ENCODE results near the gene CWF19L1.

Gene CWF19L1

GRCh38 chr10:100248820-100249219 is 18.6 kb downstream of the CWF19L1 start:
- no peak for FAIRE-seq

- FAIRE-seq: no peak
Measured at GRCh38 chr10:100245484-100246220, 21.8 kb downstream of the CWF19L1 start.

GRCh38 chr10:100239851-100240250 is 27.6 kb downstream of the CWF19L1 start:
- no peak for FAIRE-seq

- no peak for FAIRE-seq
Measured at GRCh38 chr10:100238429-100238828, 29.0 kb downstream of the CWF19L1 start.

DNA sequence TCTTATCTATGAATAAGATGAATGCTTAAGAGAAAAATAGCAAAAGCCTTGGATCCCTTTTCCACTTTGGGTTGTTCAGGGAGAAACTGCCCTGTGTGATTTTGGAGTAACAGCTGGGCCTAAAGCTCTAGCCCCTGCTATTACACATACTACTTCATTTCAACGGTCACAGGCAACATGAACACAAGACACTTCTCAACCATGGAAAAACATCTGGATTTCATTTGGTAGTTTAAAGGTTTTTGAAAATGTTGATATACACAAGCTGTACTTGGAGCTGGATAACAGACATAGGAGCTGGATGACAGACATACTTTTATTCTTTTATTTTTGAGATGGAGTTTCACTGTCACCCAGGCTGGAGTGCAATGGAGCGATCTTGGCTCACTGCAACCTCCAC is 35.3 kb downstream of the CWF19L1 start:
- no peak for FAIRE-seq

DNA sequence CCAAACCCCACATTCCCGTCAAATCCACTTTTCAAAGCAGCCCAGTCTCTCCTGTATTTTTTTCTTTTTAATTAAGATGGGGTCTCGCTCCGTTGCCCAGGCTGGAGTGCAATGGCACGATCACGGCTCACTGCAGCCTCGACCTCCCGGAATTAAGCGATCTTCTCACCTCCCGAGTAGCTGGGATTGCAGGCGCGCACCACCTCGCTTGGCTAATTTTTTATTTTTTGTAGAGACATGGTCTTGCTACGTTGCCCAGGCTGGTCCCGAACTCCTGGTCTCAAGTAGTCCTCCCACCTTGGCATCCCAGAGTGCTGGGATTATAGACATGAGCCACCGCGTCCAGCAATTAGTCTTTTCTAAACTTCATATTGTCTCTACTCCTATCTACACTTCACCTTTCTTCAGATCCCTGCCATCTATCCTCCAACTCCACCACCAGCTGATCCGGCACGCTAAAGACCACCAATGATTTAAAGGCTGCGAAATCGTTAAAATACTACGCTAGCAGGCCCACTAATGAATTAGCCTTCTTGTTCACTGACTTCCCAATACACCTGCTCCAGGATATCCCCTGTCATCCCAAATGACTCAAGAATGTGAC is 37.5 kb downstream of the CWF19L1 start:
- no peak for FAIRE-seq

DNA sequence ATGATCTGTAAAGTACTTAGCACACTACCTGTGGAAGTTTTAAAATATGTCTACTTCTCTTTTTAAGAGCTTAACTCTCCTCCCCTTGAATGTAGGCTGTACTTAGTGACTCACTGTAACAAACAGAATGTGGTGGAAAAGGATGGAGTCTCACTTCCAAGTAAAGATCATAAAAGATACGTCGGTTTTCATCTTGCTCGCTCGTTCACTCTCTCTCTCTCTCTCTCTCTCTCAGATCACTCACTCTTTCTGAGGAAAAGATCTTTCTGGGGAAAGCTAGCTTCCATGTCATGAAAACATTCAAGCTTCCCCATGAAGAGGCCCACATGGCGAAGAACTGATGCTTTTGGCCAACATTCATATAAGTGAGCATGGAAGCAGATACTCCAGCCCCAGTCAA is 43.6 kb downstream of the CWF19L1 start:
- FAIRE-seq: no peak

DNA sequence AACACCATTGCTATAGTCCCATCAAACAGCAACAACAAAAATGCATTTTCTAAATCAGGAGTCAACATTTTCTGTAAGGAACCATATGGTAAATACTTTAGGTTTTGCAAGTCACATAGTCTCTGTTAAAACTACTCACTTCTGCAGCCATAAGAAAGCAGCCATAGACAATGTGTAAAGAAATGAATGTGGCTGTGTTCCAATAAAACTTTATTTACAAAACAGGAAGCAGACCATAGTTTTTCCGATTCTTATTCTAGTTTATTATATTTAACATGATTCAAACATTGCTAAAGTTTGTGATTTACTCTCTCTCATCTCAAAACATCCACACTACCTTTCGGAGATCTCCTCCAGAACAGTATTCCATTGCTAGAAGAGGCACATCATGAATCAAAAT is 44.9 kb downstream of the CWF19L1 start:
- no peak for FAIRE-seq

- no peak for FAIRE-seq
Measured at GRCh38 chr10:100216006-100216405, 51.4 kb downstream of the CWF19L1 start.

GRCh38 chr10:100209303-100209702 is 58.1 kb downstream of the CWF19L1 start:
- no peak for FAIRE-seq

GRCh38 chr10:100208276-100208675 is 59.2 kb downstream of the CWF19L1 start:
- FAIRE-seq: no peak

GRCh38 chr10:100204370-100204769 is 63.1 kb downstream of the CWF19L1 start:
- FAIRE-seq: no peak

- no peak for FAIRE-seq
Measured at GRCh38 chr10:100201549-100201948, 65.9 kb downstream of the CWF19L1 start.

DNA sequence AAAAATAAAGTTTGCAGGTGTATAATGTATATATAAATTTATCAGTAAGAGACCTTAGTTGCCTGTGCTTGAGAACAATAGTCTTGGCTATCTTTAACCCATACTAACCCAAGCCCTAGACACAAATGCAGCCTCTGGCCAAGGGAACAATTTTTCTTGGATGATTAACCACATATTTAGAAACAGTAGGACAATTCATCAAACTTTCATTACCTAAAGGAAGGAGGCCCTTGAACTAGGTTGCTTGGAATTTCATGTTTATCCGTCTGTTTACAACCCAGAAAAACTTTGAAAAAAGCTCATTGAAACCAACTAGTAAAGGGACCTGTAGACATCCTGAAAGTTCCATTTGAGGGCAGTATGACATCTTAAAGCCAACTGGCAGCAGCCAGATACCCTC is 72.7 kb downstream of the CWF19L1 start:
- no peak for FAIRE-seq

GRCh38 chr10:100192350-100192749 is 75.1 kb downstream of the CWF19L1 start:
- FAIRE-seq: no peak

DNA sequence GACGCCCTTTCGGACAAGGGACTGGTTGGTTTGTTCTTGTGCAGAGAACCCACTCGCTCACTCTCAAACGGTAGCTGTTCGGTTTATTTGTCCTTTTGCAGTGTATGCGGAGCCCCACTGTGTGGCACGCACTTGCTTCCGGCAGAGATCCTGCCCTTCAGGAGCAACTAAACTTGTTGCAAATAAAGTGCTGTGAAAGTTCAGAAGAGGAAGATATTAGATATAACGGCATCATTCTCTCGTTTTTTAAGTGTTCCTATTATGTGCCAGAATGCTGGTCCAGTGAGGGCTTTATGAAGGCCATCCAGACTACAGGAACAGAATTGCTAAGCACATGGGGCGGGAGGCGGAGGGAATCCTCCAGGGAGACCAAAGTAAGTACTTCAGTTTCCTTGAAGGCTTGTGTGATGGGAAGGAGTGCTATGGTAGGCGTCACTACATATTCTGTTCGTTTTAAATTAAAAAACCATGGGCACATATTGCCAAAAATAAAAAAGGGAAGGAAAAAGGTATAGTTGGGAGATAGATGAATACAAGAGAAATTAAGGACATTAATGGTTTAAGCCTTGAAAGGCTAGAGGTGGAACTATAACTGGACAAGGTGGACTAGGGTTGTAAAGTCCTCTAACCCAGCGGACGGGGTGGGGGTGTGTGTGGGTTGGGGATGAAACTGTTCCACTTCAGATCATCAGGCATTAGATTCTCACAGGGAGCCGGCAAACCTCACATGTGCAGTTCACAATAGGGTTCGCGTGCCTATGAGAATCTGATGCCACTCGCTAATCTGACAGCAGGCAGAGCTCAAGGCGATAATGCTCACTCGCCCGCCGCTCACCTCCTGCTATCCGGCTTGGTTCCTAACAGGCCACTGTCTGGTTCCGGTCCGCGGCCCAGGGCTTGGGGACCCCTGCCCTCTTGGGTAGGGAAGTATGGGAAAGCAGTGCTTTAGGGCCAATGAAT is 80.9 kb downstream of the CWF19L1 start:
- FAIRE-seq: no peak

- FAIRE-seq: no peak
Measured at GRCh38 chr10:100185364-100186252, 81.8 kb downstream of the CWF19L1 start, which contains the start of gene ERLIN1. TSS of gene ERLIN1 (minus strand) at chr10:100186029. CDS start at chr10:100185626, 403 bp downstream.

DNA sequence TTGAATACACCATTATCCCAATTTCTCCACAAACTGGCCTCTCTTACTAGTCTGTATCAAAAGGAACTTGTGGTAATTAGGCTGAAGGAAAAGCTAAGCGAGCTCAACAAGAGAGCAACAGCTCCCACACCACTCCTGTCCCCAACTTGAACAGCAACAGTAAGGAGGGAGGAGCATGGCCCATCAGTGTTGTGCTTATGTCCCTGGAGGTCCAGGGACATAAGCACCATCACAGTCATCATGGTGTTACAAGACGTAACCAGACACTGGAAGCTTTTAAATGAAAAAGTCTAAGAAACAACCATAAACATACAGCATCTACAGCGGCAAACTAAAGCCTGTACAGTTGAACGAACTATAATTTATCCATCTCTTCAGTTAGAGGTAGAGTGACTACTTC is 82.6 kb downstream of the CWF19L1 start:
- FAIRE-seq: no peak

DNA sequence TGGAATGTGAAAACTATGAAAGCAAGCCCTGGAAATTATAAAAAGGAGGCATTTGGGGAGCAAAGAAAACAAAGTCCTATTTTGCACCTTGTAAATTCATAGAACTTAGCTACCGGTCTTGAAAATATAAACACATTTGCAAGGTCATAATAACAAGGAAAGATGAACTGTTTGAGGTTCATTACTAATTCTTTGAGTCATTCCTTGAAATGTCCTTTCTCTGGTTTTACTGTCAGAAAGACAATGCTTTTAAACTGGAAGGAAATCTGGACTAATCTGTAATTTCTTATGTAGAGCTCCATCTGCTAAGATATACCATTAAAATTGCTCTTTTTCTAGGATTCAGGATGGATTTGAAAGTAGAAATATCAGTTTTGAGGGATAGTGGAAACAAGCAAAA is 83.0 kb downstream of the CWF19L1 start:
- FAIRE-seq: no peak

DNA sequence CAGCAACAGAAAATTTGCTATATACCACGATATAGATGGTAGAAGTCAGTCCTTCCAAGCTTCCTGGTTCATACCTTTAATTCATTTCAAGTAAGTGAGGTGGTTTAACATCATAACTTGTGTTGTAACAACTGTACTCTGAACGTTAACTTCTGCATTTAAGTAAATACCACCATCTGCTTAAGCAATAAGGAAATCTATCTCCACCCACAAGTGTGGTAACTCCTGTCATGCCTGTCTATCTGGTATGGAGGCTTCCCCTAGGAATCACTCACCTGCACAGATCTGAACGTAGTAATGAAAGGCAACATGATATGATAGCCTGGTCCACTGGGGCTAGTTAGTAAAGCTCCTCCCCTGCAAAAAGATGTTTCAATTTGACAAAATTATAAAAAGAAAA is 84.0 kb downstream of the CWF19L1 start:
- no peak for FAIRE-seq

GRCh38 chr10:100182908-100183307 is 84.5 kb downstream of the CWF19L1 start:
- no peak for FAIRE-seq
